AG04450 (cell line): Measurements from ENCODE around the gene NOP16. TPM values are rescaled to one million over a fixed set of nuclear protein-coding genes. Genes with fewer than 3 reads are reported as not detected.

Experiments used
- CTCF ChIA-PET: fragments of 300-600, 350-600 bp; formaldehyde crosslinking; extraction: SDS; loops from one replicate; lab custom pipeline; 2022; ENCODE audit warnings: antibody characterized with exemption, inconsistent platforms; lab: Charles Lee
- POLR2A ChIA-PET: fragments of 350-600 bp; formaldehyde crosslinking; extraction: SDS; loops from one replicate; lab custom pipeline; 2021; ENCODE audit warnings: antibody characterized with exemption, inconsistent platforms; lab: Yijun Ruan, JAX
- DNase-seq: peaks from one replicate; pipeline ENCODE4 v3.0.0-alpha.2; 2011; ENCODE audit warnings: low read depth, low spot score
- H3K27ac ChIP-seq: one replicate; pipeline ENCODE4 v1.5.1; 2012; ENCODE audit warnings: low read depth, low read length, control low read depth
- H3K27me3 ChIP-seq: one replicate; pipeline ENCODE4 v1.6.0; 2012; ENCODE audit warnings: low read length; ENCODE audit not compliant: control insufficient read depth, insufficient read depth
- H3K4me3 ChIP-seq: 2 replicates; pipeline ENCODE4 v1.5.1; 2011; ENCODE audit warnings: mild to moderate bottlenecking, low read depth, low read length, control low read depth
- H3K9me3 ChIP-seq: 2 replicates; pipeline ENCODE4 v1.5.1; 2012; ENCODE audit warnings: low read length; ENCODE audit not compliant: control insufficient read depth, insufficient read depth
- CTCF ChIP-seq: IDR thresholded peaks from 2 replicates; pipeline ENCODE4 v1.5.1; 2011; ENCODE audit warnings: low read depth, low read length, control low read depth, inconsistent platforms
- polyA plus RNA-seq: library from polyadenylated mRNA; depleted of rRNA; stranded (reverse); fragments of >200 nt; gene quantifications from 2 replicates; pipeline ENCODE4 v1.2.3, GENCODE V29; 2011

Gene NOP16
- polyA plus RNA-seq, 1 experiment = 29.3 TPM

- POLR2A ChIA-PET = no interaction called here
These were observed 26.2 kb downstream of the NOP16 start for GRCh38 chr5:176362233-176362490.

GRCh38 chr5:176361437-176362232, 26.8 kb downstream of the NOP16 start, which contains the start of gene KIAA1191:
Gene KIAA1191 (minus strand): TSS chr5:176361764. CDS start chr5:176359508, 2,256 bp downstream.
- POLR2A ChIA-PET = interaction anchor here (0.7 to 0.8 kb wide), 2 partner anchors 175 to 210 kb away, joined by 3 read pairs; no protein-coding TSS in a partner anchor
- peaks cover 4% of the 10 kb centered on the region; the same call in 1 of the 2 replicates for H3K9me3 ChIP-seq
- CTCF ChIA-PET = interaction anchor here (0.7 to 2.8 kb wide), 5 partner anchors 87 to 632 kb away, joined by 3 to 13 read pairs (median 4); partner anchors contain the start of gene FAF2
- peak within 1 kb of the TSS; percentile 39 for H3K27ac ChIP-seq
- peak; percentile 30; the same call in 1 of the 2 replicates for TF ChIP-seq CTCF
- DNase-seq = peak; percentile 63
- H3K4me3 ChIP-seq = peak within 1 kb of the TSS; percentile 95
- H3K27me3 ChIP-seq = no peaks in the 10 kb centered on the region

More at GRCh38 chr5:176362233-176362490, 26.2 kb downstream of the NOP16 start:
- H3K4me3 ChIP-seq = peak overlapping the region; percentile 95
- CTCF ChIA-PET = interaction anchor here (0.6 to 2.8 kb wide), 5 partner anchors 86 to 1744 kb away, joined by 3 to 13 read pairs (median 4); partner anchors contain the start of gene FAF2
- TF ChIP-seq CTCF = no peak
- DNase-seq = no peak
- H3K27ac ChIP-seq = no peak overlapping the region
- peaks cover 4% of the 10 kb centered on the region; the same call in 1 of the 2 replicates for H3K9me3 ChIP-seq
- H3K27me3 ChIP-seq = no peaks in the 10 kb centered on the region

GRCh38 chr5:176360894-176361436, 27.4 kb downstream of the NOP16 start:
- ChIA-PET CTCF (interaction anchor here (0.9 to 2.8 kb wide), 5 partner anchors 87 to 631 kb away, joined by 3 to 13 read pairs (median 4); partner anchors contain the start of gene FAF2), POLR2A (interaction anchor here (0.7 to 0.8 kb wide), 2 partner anchors 176 to 209 kb away, joined by 3 read pairs; no protein-coding TSS in a partner anchor)
- Histone ChIP-seq H3K27ac (peak overlapping the region; percentile 39), H3K27me3 (no peaks in the 10 kb centered on the region), H3K4me3 (peak overlapping the region; percentile 95), H3K9me3 (peaks cover 4% of the 10 kb centered on the region; the same call in 1 of the 2 replicates)
- no peak for DNase-seq
- no peak for TF ChIP-seq CTCF

- no peak for TF ChIP-seq CTCF
- POLR2A ChIA-PET = interaction anchor here (0.7 kb wide), 1 partner anchor 169 kb away, joined by 3 read pairs; no protein-coding TSS in a partner anchor
- peaks cover 4% of the 10 kb centered on the region; the same call in 1 of the 2 replicates for H3K9me3 ChIP-seq
- CTCF ChIA-PET = interaction anchor here (0.6 to 2.8 kb wide), 6 partner anchors 27 to 1924 kb away, joined by 3 to 10 read pairs (median 4); partner anchors contain the start of gene FAF2
- no peak for DNase-seq
- H3K4me3 ChIP-seq = peak overlapping the region; percentile 27
- H3K27ac ChIP-seq = no peak overlapping the region
- no peaks in the 10 kb centered on the region for H3K27me3 ChIP-seq
These were observed 28.7 kb downstream of the NOP16 start for GRCh38 chr5:176359658-176360057.
